GM12891 (cell line): Measurements from ENCODE around the gene PHACTR3.

ENCODE experiments used
- DNase-seq: peaks from one replicate; pipeline ENCODE4 v3.0.0; 2011; ENCODE audit warnings: low spot score; ENCODE audit not compliant: insufficient read length
- FAIRE-seq: peaks from 2 replicates; lab custom pipeline; 2011; peaks lifted over from hg19 to GRCh38; lab: Jason Lieb, UNC
- PAX5 ChIP-seq: IDR thresholded peaks from 2 replicates; pipeline ENCODE4 v1.6.1; 2011; ENCODE audit warnings: low read length, moderate library complexity, mild to moderate bottlenecking; ENCODE audit not compliant: insufficient read depth, severe bottlenecking
- POLR2A ChIP-seq: IDR thresholded peaks from 2 replicates; pipeline ENCODE4 v1.6.1; 2011; ENCODE audit warnings: low read depth, low read length, control low read depth
- POLR2AphosphoS5 ChIP-seq: IDR thresholded peaks from 2 replicates; pipeline ENCODE4 v1.6.1; 2011; ENCODE audit warnings: low read depth, low read length, control low read depth
- POU2F2 ChIP-seq: IDR thresholded peaks from 2 replicates; pipeline ENCODE4 v1.6.1; 2011; ENCODE audit warnings: low read depth, mild to moderate bottlenecking, control low read depth, low read length, moderate library complexity
- SPI1 ChIP-seq: IDR thresholded peaks from 2 replicates; pipeline ENCODE4 v1.6.1; 2011; ENCODE audit warnings: low read depth, low read length, control low read depth
- TAF1 ChIP-seq: IDR thresholded peaks from 2 replicates; pipeline ENCODE4 v1.6.1; 2011; ENCODE audit warnings: low read depth, low read length, control low read depth

The PHACTR3 gene

GRCh38 chr20:59676126-59676850 is 71.9 kb downstream of the PHACTR3 start:
- DNase-seq (no peak), FAIRE-seq (no peak)
- TF ChIP-seq POLR2AphosphoS5 (no peak), TAF1 (no peak), SPI1 (no peak), POLR2A (no peak), POU2F2 (no peak), PAX5 (no peak)

- FAIRE-seq: no peak
- DNase-seq: no peak
- TF ChIP-seq POU2F2: no peak
Observed at GRCh38 chr20:59676851-59677182, 72.5 kb downstream of the PHACTR3 start.

- FAIRE-seq (no peak), DNase-seq (no peak)
- TF ChIP-seq SPI1: no peak
- no peak for TF ChIP-seq POU2F2
Observed at GRCh38 chr20:59677586-59677985, 73.2 kb downstream of the PHACTR3 start.

- no peak for FAIRE-seq
- no peak for TF ChIP-seq POLR2A
- no peak for TF ChIP-seq POLR2AphosphoS5
- no peak for DNase-seq
Observed at GRCh38 chr20:59678288-59678687, 73.9 kb downstream of the PHACTR3 start.

- DNase-seq (no peak), FAIRE-seq (no peak)
- no peak for TF ChIP-seq TAF1
- TF ChIP-seq POU2F2: no peak
- no peak for TF ChIP-seq POLR2AphosphoS5
- no peak for TF ChIP-seq SPI1
- no peak for TF ChIP-seq POLR2A
- TF ChIP-seq PAX5: no peak
Observed at GRCh38 chr20:59678951-59679350, 74.6 kb downstream of the PHACTR3 start.

GRCh38 chr20:59680148-59680650 is 75.9 kb downstream of the PHACTR3 start:
- DNase-seq (no peak), FAIRE-seq (no peak)
- TF ChIP-seq TAF1 (no peak), PAX5 (no peak), SPI1 (no peak), POLR2A (no peak), POU2F2 (no peak), POLR2AphosphoS5 (no peak)

GRCh38 chr20:59680852-59681251 is 76.5 kb downstream of the PHACTR3 start:
- no peak for DNase-seq
- FAIRE-seq: no peak
- TF ChIP-seq SPI1: no peak
- no peak for TF ChIP-seq POLR2A
- TF ChIP-seq POU2F2: no peak
- TF ChIP-seq PAX5: no peak
- no peak for TF ChIP-seq POLR2AphosphoS5
- TF ChIP-seq TAF1: no peak

- FAIRE-seq (no peak), DNase-seq (no peak)
- no peak for TF ChIP-seq POLR2AphosphoS5
Observed at GRCh38 chr20:59682603-59683002, 78.3 kb downstream of the PHACTR3 start.

GRCh38 chr20:59683181-59683580 is 78.8 kb downstream of the PHACTR3 start:
- FAIRE-seq: no peak
- no peak for TF ChIP-seq SPI1
- no peak for DNase-seq

GRCh38 chr20:59684685-59685242 is 80.4 kb downstream of the PHACTR3 start:
- no peak for FAIRE-seq
- no peak for TF ChIP-seq PAX5
- TF ChIP-seq SPI1: no peak
- TF ChIP-seq POLR2AphosphoS5: no peak
- TF ChIP-seq TAF1: no peak
- no peak for TF ChIP-seq POLR2A
- no peak for TF ChIP-seq POU2F2
- DNase-seq: no peak

- FAIRE-seq: no peak
Observed at GRCh38 chr20:59686404-59687346, 82.3 kb downstream of the PHACTR3 start.

More at GRCh38 chr20:59686404-59687346, 82.3 kb downstream of the PHACTR3 start:
- DNase-seq: no peak
- TF ChIP-seq POLR2A (no peak), PAX5 (no peak), SPI1 (no peak), TAF1 (no peak), POU2F2 (no peak), POLR2AphosphoS5 (no peak)
